ENCODE data around the gene DENND2A. TPM values are rescaled to one million over a fixed set of nuclear protein-coding genes. Genes with fewer than 3 reads are reported as not detected.
"Not testable (repeated sequence)": the region's sequence is repeated elsewhere in the genome, so short reads cannot be mapped to it uniquely, and the experiment has no call there.

The DENND2A gene
- total RNA-seq, 6 donors from 2014 or later, result 4.1 to 27.8 (median 12.1) TPM

GRCh38 chr7:140624392-140625191, 16.0 kb downstream of the DENND2A start:
- ATAC-seq (ENCODE audit: low FRiP score in 2 of 2), result no peak
- Histone ChIP-seq H3K4me1 (peaks cover 8 to 16% (median 9%) of the 10 kb centered on the region in 4 donors), H3K27ac (peak overlapping the region in 2 of 4 donors; percentile 5 to 54), H3K9me3 (no peaks in the 10 kb centered on the region), H3K4me3 (no peak overlapping the region), H3K36me3 (no peaks in the 10 kb centered on the region), H3K27me3 (no peaks in the 10 kb centered on the region)
- DNase-seq, result no peak
- TF ChIP-seq POLR2AphosphoS5 (IDR thresholded peaks at IDR 0.05), result no peak
- no peak for TF ChIP-seq EP300 (IDR thresholded peaks at IDR 0.05)
- TF ChIP-seq POLR2A (IDR thresholded peaks at IDR 0.05), result no peak
- no peak for TF ChIP-seq CTCF (IDR thresholded peaks at IDR 0.05)
- WGBS, 2 donors, result 80 to 87% methylated on average over 11 of the region's 11 CpGs

GRCh38 chr7:140623980-140624379, 16.6 kb downstream of the DENND2A start:
- Histone ChIP-seq H3K36me3 (no peaks in the 10 kb centered on the region), H3K4me1 (peaks cover 8 to 16% (median 9%) of the 10 kb centered on the region in 4 donors), H3K9me3 (no peaks in the 10 kb centered on the region), H3K4me3 (no peak overlapping the region), H3K27me3 (no peaks in the 10 kb centered on the region), H3K27ac (peak overlapping the region in 2 of 4 donors; percentile 5 to 54)
- ATAC-seq (ENCODE audit: low FRiP score in 2 of 2) (peak; percentile 14 to 44), DNase-seq (no peak)
- TF ChIP-seq CTCF (IDR thresholded peaks at IDR 0.05) (no peak), EP300 (IDR thresholded peaks at IDR 0.05) (no peak), POLR2A (IDR thresholded peaks at IDR 0.05) (no peak), POLR2AphosphoS5 (IDR thresholded peaks at IDR 0.05) (no peak)
- 66 to 71% methylated on average over 6 of the region's 6 CpGs for WGBS, 2 donors

GRCh38 chr7:140621401-140622021, 19.1 kb downstream of the DENND2A start:
- ATAC-seq (ENCODE audit: low FRiP score in 2 of 2) (no peak), DNase-seq (no peak)
- H3K4me3 ChIP-seq, result no peak overlapping the region
- TF ChIP-seq CTCF (IDR thresholded peaks at IDR 0.05) (no peak), POLR2AphosphoS5 (IDR thresholded peaks at IDR 0.05) (no peak)
- H3K36me3 ChIP-seq, result no peaks in the 10 kb centered on the region
- H3K27me3 ChIP-seq, result no peaks in the 10 kb centered on the region
- no peak overlapping the region for H3K27ac ChIP-seq
- 65 to 68% methylated on average over 7 of the region's 7 CpGs for WGBS, 2 donors
- H3K9me3 ChIP-seq, result no peaks in the 10 kb centered on the region
- peaks cover 0 to under 1% (median 0%) of the 10 kb centered on the region in 4 donors for H3K4me1 ChIP-seq

- H3K4me3 ChIP-seq; DNase-seq; H3K27ac ChIP-seq; H3K4me1 ChIP-seq; H3K36me3 ChIP-seq; ATAC-seq (ENCODE audit: low FRiP score in 2 of 2); H3K9me3 ChIP-seq; H3K27me3 ChIP-seq: not testable (repeated sequence)
- 90 to 95% methylated on average over 11 of the region's 11 CpGs for WGBS, 2 donors
These were observed 20.6 kb downstream of the DENND2A start for GRCh38 chr7:140619915-140620510.

- Histone ChIP-seq H3K36me3 (no peaks in the 10 kb centered on the region), H3K9me3 (no peaks in the 10 kb centered on the region), H3K27ac (no peak overlapping the region), H3K27me3 (no peaks in the 10 kb centered on the region), H3K4me3 (no peak overlapping the region), H3K4me1 (no peaks in the 10 kb centered on the region)
- ATAC-seq (ENCODE audit: low FRiP score in 2 of 2), result no peak
- WGBS, 2 donors, result 65 to 74% methylated on average over 1 of the region's 1 CpG
- DNase-seq, result no peak
- no peak for TF ChIP-seq EP300 (IDR thresholded peaks at IDR 0.05)
These were observed 21.4 kb downstream of the DENND2A start for GRCh38 chr7:140619176-140619575.
